Epithelial cell of esophagus (primary cell): ENCODE results near the gene GGNBP2.

ENCODE experiments used
- DNase-seq: peaks from one replicate; pipeline ENCODE4 v3.0.0; 2010; ENCODE audit warnings: low read depth
- H3K4me3 ChIP-seq: 2 replicates; pipeline ENCODE4 v1.5.1; 2011; ENCODE audit warnings: mild to moderate bottlenecking, low read length, control low read depth
- CTCF ChIP-seq: IDR thresholded peaks from 2 replicates; pipeline ENCODE4 v1.5.1; 2011; ENCODE audit warnings: low read depth, mild to moderate bottlenecking, low read length, control low read depth, inconsistent platforms; ENCODE audit not compliant: insufficient read depth; ENCODE audit errors: missing control alignments

Gene GGNBP2

GRCh38 chr17:36590082-36590481 lies 45.4 kb downstream of the GGNBP2 start:
- DNase-seq: no peak
- TF ChIP-seq CTCF: no peak
- no peak overlapping the region for H3K4me3 ChIP-seq

- no peak for TF ChIP-seq CTCF
- peak; percentile 80 for DNase-seq
- peak within 1 kb of the TSS; percentile 61 for H3K4me3 ChIP-seq
These were observed 47.0 kb downstream of the GGNBP2 start, which contains the start of gene DHRS11 for GRCh38 chr17:36591434-36592315. Gene DHRS11, plus strand, starts transcription at chr17:36591879. Its CDS starts 131 bp downstream, at chr17:36592010.

- TF ChIP-seq CTCF: no peak
- peak overlapping the region; percentile 61 for H3K4me3 ChIP-seq
- peak; percentile 35 for DNase-seq
These were observed 47.6 kb downstream of the GGNBP2 start for GRCh38 chr17:36592316-36592715.

- no peak for TF ChIP-seq CTCF
- peak overlapping the region; percentile 61 for H3K4me3 ChIP-seq
- DNase-seq: no peak
These were observed 48.1 kb downstream of the GGNBP2 start for GRCh38 chr17:36592716-36593321.

- DNase-seq: peak; percentile 85
- no peak overlapping the region for H3K4me3 ChIP-seq
- TF ChIP-seq CTCF: no peak
These were observed 49.1 kb downstream of the GGNBP2 start for GRCh38 chr17:36593656-36594316.

- no peak overlapping the region for H3K4me3 ChIP-seq
- no peak for TF ChIP-seq CTCF
- no peak for DNase-seq
These were observed 50.1 kb downstream of the GGNBP2 start for GRCh38 chr17:36594626-36595401.
